H1 (cell line): Measurements from ENCODE around the gene RAD51B. TPM values are rescaled to one million over a fixed set of nuclear protein-coding genes. Genes with fewer than 3 reads are reported as not detected.
A peak's percentile ranks its signal among the peaks of the same experiment; 100 is the strongest.

Source experiments
- ATF2 ChIP-seq: IDR thresholded peaks from 2 replicates; pipeline ENCODE4 v1.6.1; 2012; ENCODE audit warnings: low read length, inconsistent platforms
- BCL11A ChIP-seq, 2 experiments: IDR thresholded peaks; one replicate each; pipeline ENCODE4 v1.6.1; 2011; ENCODE audit warnings: low read depth in 2 of 2, low read length in 2 of 2, mild to moderate bottlenecking in 2 of 2
- BRCA1 ChIP-seq: IDR thresholded peaks from 2 replicates; pipeline ENCODE4 v1.6.1; 2012; ENCODE audit warnings: low read depth, low read length, improper control_type of control experiment
- CBX8 ChIP-seq: fragments of 300-800, 300-1000 bp; sonication (generic); IDR thresholded peaks from 2 replicates; pipeline ENCODE4 v1.7.1; 2016; ENCODE audit warnings: low read depth, low read length, borderline replicate concordance
- CTCF ChIP-seq, 3 experiments: IDR thresholded peaks; 1 replicate in 2 of 3; 2 replicates in 1 of 3; pipeline versions ENCODE4 v1.5.1 to v1.6.1; 2011; ENCODE audit warnings: low read length in 3 of 3, mild to moderate bottlenecking in 3 of 3, inconsistent platforms in 2 of 3, low read depth in 1 of 3, moderate library complexity in 1 of 3; ENCODE audit not compliant: insufficient read depth in 1 of 3; ENCODE audit errors: control extremely low read depth in 1 of 3
- EP300 ChIP-seq, 2 experiments: IDR thresholded peaks; 1 replicate in 1 of 2; 2 replicates in 1 of 2; pipeline ENCODE4 v1.6.1; 2011 to 2012; ENCODE audit warnings: low read depth in 2 of 2, low read length in 2 of 2, mild to moderate bottlenecking in 2 of 2, borderline replicate concordance in 1 of 2, inconsistent platforms in 1 of 2, moderate library complexity in 1 of 2
- EZH2 ChIP-seq: fragments of 200-600 bp; sonication (generic); IDR thresholded peaks from 2 replicates; pipeline ENCODE4 v1.7.1; 2012; ENCODE audit warnings: low read depth, mild to moderate bottlenecking, moderate library complexity, low read length, inconsistent platforms; ENCODE audit not compliant: severe bottlenecking
- HDAC2 ChIP-seq, 2 experiments: fragments of 300-600 bp in 1 of 2; sonication (generic) in 1 of 2; IDR thresholded peaks; 2 replicates each; pipeline ENCODE4 v1.6.1; 2011 to 2012; ENCODE audit warnings: low read depth in 2 of 2, low read length in 2 of 2, mild to moderate bottlenecking in 2 of 2, moderate library complexity in 2 of 2, borderline replicate concordance in 1 of 2, inconsistent platforms in 1 of 2
- KDM4A ChIP-seq: IDR thresholded peaks from one replicate; pipeline ENCODE4 v1.7.1; 2012; ENCODE audit warnings: low read depth, mild to moderate bottlenecking, moderate library complexity, low read length, inconsistent platforms; ENCODE audit not compliant: severe bottlenecking
- RNF2 ChIP-seq: fragments of 200-900, 300-1000 bp; sonication (generic); IDR thresholded peaks from 2 replicates; pipeline ENCODE4 v1.7.1; 2016; ENCODE audit warnings: borderline replicate concordance, low read depth, mild to moderate bottlenecking, antibody characterized with exemption, low read length; ENCODE audit not compliant: poor library complexity, severe bottlenecking; ENCODE audit errors: missing control alignments
- SAP30 ChIP-seq: fragments of 300-600 bp; sonication (generic); IDR thresholded peaks from 2 replicates; pipeline ENCODE4 v1.7.1; 2012; ENCODE audit warnings: low read length, moderate library complexity, mild to moderate bottlenecking, inconsistent platforms; ENCODE audit not compliant: insufficient read depth, insufficient replicate concordance
- SIN3A ChIP-seq, 2 experiments: IDR thresholded peaks in 1 of 2; conservative IDR thresholded peaks in 1 of 2; 2 replicates each; pipeline ENCODE4 v1.6.1; 2011 to 2012; ENCODE audit warnings: low read length in 2 of 2, improper control_type of control experiment in 1 of 2, low read depth in 1 of 2, mild to moderate bottlenecking in 1 of 2
- SIRT6 ChIP-seq: IDR thresholded peaks from one replicate; pipeline ENCODE4 v1.7.1; 2012; ENCODE audit warnings: low read length, inconsistent platforms
- SP2 ChIP-seq: IDR thresholded peaks from 2 replicates; pipeline ENCODE4 v1.6.1; 2012; ENCODE audit warnings: mild to moderate bottlenecking, low read length, inconsistent platforms
- TAF1 ChIP-seq: IDR thresholded peaks from 2 replicates; pipeline ENCODE4 v1.6.1; 2011; ENCODE audit warnings: mild to moderate bottlenecking, low read depth, low read length
- TCF12 ChIP-seq: IDR thresholded peaks from 2 replicates; pipeline ENCODE4 v1.6.1; 2011; ENCODE audit warnings: low read depth, mild to moderate bottlenecking, low read length
- USF2 ChIP-seq: IDR thresholded peaks from 2 replicates; pipeline ENCODE4 v1.6.1; 2011; ENCODE audit warnings: low read length, improper control_type of control experiment
- polyA plus RNA-seq, 7 experiments: library from polyadenylated mRNA; depleted of rRNA in 3 of 7; stranded (reverse) in 5 of 7; unstranded in 2 of 7; fragments of >200 nt in 5 of 7; fragments of 200-250 nt in 2 of 7; gene quantifications; 1 replicate in 5 of 7; 2 replicates in 1 of 7; 4 replicates in 1 of 7; pipeline versions ENCODE4 v1.2.1 to v1.2.3, GENCODE V29; 2011 to 2013; ENCODE audit warnings: missing spikeins in 2 of 7, mixed read lengths in 2 of 7
- total RNA-seq: library from RNA; stranded (reverse); fragmentation: NEBNext Ultra II Directional; extraction: Animal tissue kit (Norgen Biotek cat#: 25700); gene quantifications from 2 replicates; pipeline ENCODE4 v1.2.1, GENCODE V29; 2021

The RAD51B gene
- total and polyA plus RNA-seq, 2 of the 8 experiments (the other 6 are each of a cell fraction or from before 2014, with no cell fraction given): 3.9 to 14.9 TPM

- TF ChIP-seq CTCF (IDR thresholded peaks at IDR 0.05; ENCODE audit: control extremely low read depth in 1 of 3, insufficient read depth in 1 of 3, low read depth in 1 of 3, low read length in 3 of 3) (no peak), SP2 (no peak), BCL11A (IDR thresholded peaks at IDR 0.05; ENCODE audit: low read depth in 2 of 2, low read length in 2 of 2) (no peak), EP300 (IDR thresholded peaks at IDR 0.05; ENCODE audit: borderline replicate concordance in 1 of 2, low read depth in 2 of 2, low read length in 2 of 2) (peak in 1 of 2 experiments; percentile 64; a peak in 1 of 3 replicates), KDM4A (no peak), BRCA1 (no peak), RNF2 (no peak), HDAC2 (IDR thresholded peaks at IDR 0.05; ENCODE audit: borderline replicate concordance in 1 of 2, low read depth in 2 of 2, low read length in 2 of 2) (no peak), ATF2 (peak; percentile 59; the same call in 1 of the 2 replicates), TAF1 (no peak), TCF12 (no peak), SIN3A (conservative IDR thresholded peaks at IDR 0.05 in 1 of 2, IDR thresholded peaks at IDR 0.05 in 1 of 2; ENCODE audit: low read depth in 1 of 2, low read length in 2 of 2) (no peak), SAP30 (no peak), USF2 (no peak), SIRT6 (no peak), CBX8 (no peak), EZH2 (no peak)
Observed at GRCh38 chr14:68140076-68140741, 320.6 kb downstream of the RAD51B start (continued).
